ENCODE data around the gene RNF133.

Gene RNF133

DNA sequence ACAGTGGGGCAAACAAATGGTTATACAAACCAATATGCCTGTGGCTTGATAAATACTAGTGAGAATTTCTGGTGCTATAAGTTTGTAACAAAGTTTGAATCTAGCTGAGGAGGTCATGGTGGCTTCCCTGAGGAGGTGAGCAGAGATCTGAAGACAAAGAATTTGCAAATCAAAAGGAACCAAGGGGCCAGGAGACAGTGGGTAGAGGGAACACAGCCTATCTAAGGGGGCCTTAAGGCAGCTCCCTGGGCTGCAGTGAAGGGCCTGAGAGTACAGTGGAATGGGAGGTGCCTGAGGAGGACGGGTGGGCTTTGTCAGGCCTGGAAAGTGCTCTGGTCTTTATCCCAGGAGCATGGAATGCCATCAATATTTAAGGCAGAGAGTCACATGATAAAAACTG lies 21.8 kb downstream of the RNF133 start:
- TF ChIP-seq FOXP2 (optimal IDR thresholded peaks at IDR 0.05; ENCODE audit: borderline replicate concordance, extremely low read depth, extremely low read length, insufficient read depth) (no peak), POLR2AphosphoS5 (IDR thresholded peaks at IDR 0.05; ENCODE audit: low read depth, low read length) (no peak), SIN3A (IDR thresholded peaks at IDR 0.05; ENCODE audit: borderline replicate concordance, insufficient read depth, low read length) (no peak), TAF1 (IDR thresholded peaks at IDR 0.05; ENCODE audit: borderline replicate concordance, insufficient read depth, low read length) (no peak), REST (IDR thresholded peaks at IDR 0.05; ENCODE audit: insufficient read depth in 1 of 2, low read depth in 2 of 2, low read length in 2 of 2) (no peak)

DNA sequence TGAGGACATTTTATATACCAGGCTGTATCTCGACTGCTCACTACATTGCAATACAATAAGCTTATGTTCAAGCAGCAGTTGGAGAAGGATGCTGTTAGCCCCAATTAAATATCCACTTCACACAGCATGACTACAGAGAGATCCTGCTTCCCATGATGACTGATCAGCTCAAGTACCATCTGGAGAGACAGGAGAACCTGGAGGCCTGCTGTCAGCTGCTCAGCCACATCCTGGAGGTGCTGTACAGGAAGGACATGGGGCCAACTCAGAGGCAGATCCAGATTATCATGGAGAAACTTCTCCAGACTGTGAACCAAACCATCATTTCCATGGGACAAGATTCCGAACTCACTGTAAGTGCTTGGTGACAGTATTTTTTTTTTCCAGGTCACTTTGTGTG lies 22.5 kb downstream of the RNF133 start:
- TF ChIP-seq POLR2AphosphoS5 (IDR thresholded peaks at IDR 0.05; ENCODE audit: low read depth, low read length) = no peak
- TF ChIP-seq FOXP2 (optimal IDR thresholded peaks at IDR 0.05; ENCODE audit: borderline replicate concordance, extremely low read depth, extremely low read length, insufficient read depth) = no peak
- TF ChIP-seq TAF1 (IDR thresholded peaks at IDR 0.05; ENCODE audit: borderline replicate concordance, insufficient read depth, low read length) = no peak
- no peak for TF ChIP-seq SIN3A (IDR thresholded peaks at IDR 0.05; ENCODE audit: borderline replicate concordance, insufficient read depth, low read length)
- TF ChIP-seq REST (IDR thresholded peaks at IDR 0.05; ENCODE audit: insufficient read depth in 1 of 2, low read depth in 2 of 2, low read length in 2 of 2) = no peak

DNA sequence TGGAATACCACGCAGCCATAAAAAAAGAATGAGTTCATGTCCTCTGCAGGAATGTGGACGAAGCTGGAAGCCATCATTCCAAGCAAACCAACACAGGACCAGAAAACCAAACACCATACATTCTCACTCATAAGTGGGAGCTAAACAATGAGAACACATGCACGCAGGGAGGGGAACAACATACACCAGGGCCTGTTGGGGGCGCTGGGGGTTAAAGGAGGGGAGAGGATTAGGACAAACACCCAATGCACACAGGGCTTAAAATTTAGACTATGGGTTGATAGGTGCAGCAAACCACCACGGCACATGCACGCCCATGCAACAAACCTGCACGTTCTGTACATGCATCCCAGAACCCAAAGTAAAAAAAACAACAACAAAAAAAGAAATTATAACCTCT lies 23.3 kb downstream of the RNF133 start:
- TF ChIP-seq SIN3A (IDR thresholded peaks at IDR 0.05; ENCODE audit: borderline replicate concordance, insufficient read depth, low read length) = no peak
- no peak for TF ChIP-seq TAF1 (IDR thresholded peaks at IDR 0.05; ENCODE audit: borderline replicate concordance, insufficient read depth, low read length)

- TF ChIP-seq TAF1 (IDR thresholded peaks at IDR 0.05; ENCODE audit: borderline replicate concordance, insufficient read depth, low read length) (no peak), FOXP2 (optimal IDR thresholded peaks at IDR 0.05; ENCODE audit: borderline replicate concordance, extremely low read depth, extremely low read length, insufficient read depth) (no peak), POLR2AphosphoS5 (IDR thresholded peaks at IDR 0.05; ENCODE audit: low read depth, low read length) (no peak), SIN3A (IDR thresholded peaks at IDR 0.05; ENCODE audit: borderline replicate concordance, insufficient read depth, low read length) (no peak), REST (IDR thresholded peaks at IDR 0.05; ENCODE audit: insufficient read depth in 1 of 2, low read depth in 2 of 2, low read length in 2 of 2) (no peak)
These were observed 23.9 kb downstream of the RNF133 start for GRCh38 chr7:122675011-122675410.

- TF ChIP-seq POLR2AphosphoS5 (IDR thresholded peaks at IDR 0.05; ENCODE audit: low read depth, low read length) (no peak), REST (IDR thresholded peaks at IDR 0.05; ENCODE audit: insufficient read depth in 1 of 2, low read depth in 2 of 2, low read length in 2 of 2) (no peak), FOXP2 (optimal IDR thresholded peaks at IDR 0.05; ENCODE audit: borderline replicate concordance, extremely low read depth, extremely low read length, insufficient read depth) (no peak), TAF1 (IDR thresholded peaks at IDR 0.05; ENCODE audit: borderline replicate concordance, insufficient read depth, low read length) (no peak), SIN3A (IDR thresholded peaks at IDR 0.05; ENCODE audit: borderline replicate concordance, insufficient read depth, low read length) (no peak)
These were observed 24.4 kb downstream of the RNF133 start for GRCh38 chr7:122674502-122674901.

Data from PFSK-1 (cell line).